Right cardiac atrium (tissue), 5 donors: ENCODE data around the gene MYO5B. TPM values are rescaled to one million over a fixed set of nuclear protein-coding genes. Genes with fewer than 3 reads are reported as not detected.
"Not testable (repeated sequence)": the region's sequence is repeated elsewhere in the genome, so short reads cannot be mapped to it uniquely, and the experiment has no call there.

Experiments
- ATAC-seq, 2 donors: fragments of 200-7000 bp; cut with Tn5 transposase; one replicate each; pipeline versions ENCODE4 v1.8.0 to v1.9.1; 2020; ENCODE audit warnings: moderate library complexity in 2 of 2, mild to moderate bottlenecking in 1 of 2
- DNase-seq, 3 donors: peaks; one replicate each; pipeline ENCODE4 v3.0.0-alpha.2; 2020
- H3K27ac ChIP-seq: one replicate; pipeline ENCODE4 v1.5.1; 2013; ENCODE audit warnings: mild to moderate bottlenecking, low read length, control low read depth, moderate library complexity
- H3K27me3 ChIP-seq: one replicate; pipeline ENCODE4 v1.6.1; 2013; ENCODE audit not compliant: control insufficient read depth, insufficient read depth
- H3K4me1 ChIP-seq: one replicate; pipeline ENCODE4 v1.6.1; 2013; ENCODE audit warnings: low read length; ENCODE audit not compliant: control insufficient read depth, insufficient read depth
- H3K4me3 ChIP-seq: one replicate; pipeline ENCODE4 v1.5.1; 2013; ENCODE audit warnings: low read length, control low read depth
- H3K9me3 ChIP-seq: one replicate; pipeline ENCODE4 v1.6.1; 2013; ENCODE audit warnings: low read length; ENCODE audit not compliant: control insufficient read depth
- WGBS: extraction: QIAGEN DNeasy Blood & Tissue Kit; methylation state at CpG from one replicate; pipeline ENCODE4 v1.1.7; 2013; 5-methylcytosine and 5-hydroxymethylcytosine counted together
- intact Hi-C, 4 donors: fragments of 100-400 bp; cut with DNase I; formaldehyde crosslinking; loops; one replicate each; pipeline versions ENCODE4 v1.11.0 to v1.14.0; 2022 to 2023
- polyA plus RNA-seq: library from polyadenylated mRNA; stranded (reverse); fragments of 200-250 nt; gene quantifications from one replicate; pipeline ENCODE4 v1.2.3, GENCODE V29; 2013
- total RNA-seq, 4 donors: library from RNA; stranded (reverse); fragmentation: NEBNext Ultra II Directional; extraction: Animal tissue kit (Norgen Biotek cat#: 25700); gene quantifications; one replicate each; pipeline ENCODE4 v1.2.1, GENCODE V29; 2021
- donor health status: healthy with polysubstance abuse.
- donor health status: DM: no; HTN: yes; CAD: no.
- donor health status: DM: no; HTN: no; CAD: no.
- donor health status: DM: no; HTN: yes; CAD: no; lungs with severe emphysema.
- donor health status: DM: yes; HTN: yes; CAD: no.

MYO5B gene
- total and polyA plus RNA-seq, 5 donors, result 1.4 to 4.5 (median 3.1) TPM

- Histone ChIP-seq H3K9me3 (no peaks in the 10 kb centered on the region), H3K4me1 (peaks cover 2% of the 10 kb centered on the region), H3K4me3 (no peak overlapping the region), H3K27me3 (no peaks in the 10 kb centered on the region), H3K27ac (no peak overlapping the region)
- no peak for ATAC-seq
- 94% methylated on average over 1 of the region's 1 CpG for WGBS
- DNase-seq, result no peak
- intact Hi-C loops, result loop anchor here in 1 of 4 donors (5.0 kb wide), 1 partner anchor 43 kb away; no protein-coding TSS in a partner anchor
Measured at GRCh38 chr18:49844903-49845302, 350.0 kb downstream of the MYO5B start.

- H3K27me3 ChIP-seq, result no peaks in the 10 kb centered on the region
- no peak overlapping the region for H3K4me3 ChIP-seq
- ATAC-seq (no peak), DNase-seq (no peak)
- WGBS, result 71% methylated on average over 6 of the region's 6 CpGs
- intact Hi-C loops, result no loop called here
- H3K4me1 ChIP-seq, result no peaks in the 10 kb centered on the region
- no peaks in the 10 kb centered on the region for H3K9me3 ChIP-seq
- H3K27ac ChIP-seq, result no peak overlapping the region
Measured at GRCh38 chr18:49843778-49844625, 350.9 kb downstream of the MYO5B start.

DNA sequence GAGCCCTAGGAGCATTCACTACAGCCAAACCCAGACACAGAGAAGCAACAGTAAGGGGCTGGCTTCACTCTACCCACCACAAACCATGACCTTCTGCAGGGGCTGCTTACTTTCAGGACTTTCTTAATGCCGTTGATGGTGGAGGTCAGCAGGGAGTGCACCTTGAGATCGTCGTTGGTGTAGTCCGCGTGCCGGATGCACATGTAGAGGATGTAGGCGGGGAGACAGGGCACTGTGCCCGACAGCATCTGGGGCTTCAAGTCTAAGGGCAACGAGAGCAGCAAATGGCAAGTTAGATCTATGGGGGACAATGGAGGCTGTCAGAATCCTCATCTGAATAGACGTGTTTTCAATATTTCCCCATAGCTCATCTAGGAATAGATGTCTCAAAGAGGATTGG is 351.8 kb downstream of the MYO5B start:
- Histone ChIP-seq H3K9me3 (no peaks in the 10 kb centered on the region), H3K27me3 (no peaks in the 10 kb centered on the region), H3K27ac (no peak overlapping the region), H3K4me1 (no peaks in the 10 kb centered on the region), H3K4me3 (no peak overlapping the region)
- no peak for DNase-seq
- 86% methylated on average over 10 of the region's 10 CpGs for WGBS
- intact Hi-C loops, result no loop called here
- no peak for ATAC-seq

- Histone ChIP-seq H3K27me3 (no peaks in the 10 kb centered on the region), H3K4me1 (no peaks in the 10 kb centered on the region), H3K4me3 (no peak overlapping the region), H3K27ac (no peak overlapping the region), H3K9me3 (no peaks in the 10 kb centered on the region)
- 85% methylated on average over 4 of the region's 4 CpGs for WGBS
- ATAC-seq, result no peak
- intact Hi-C loops, result no loop called here
- DNase-seq, result no peak
Measured at GRCh38 chr18:49842656-49843055, 352.3 kb downstream of the MYO5B start.

DNA sequence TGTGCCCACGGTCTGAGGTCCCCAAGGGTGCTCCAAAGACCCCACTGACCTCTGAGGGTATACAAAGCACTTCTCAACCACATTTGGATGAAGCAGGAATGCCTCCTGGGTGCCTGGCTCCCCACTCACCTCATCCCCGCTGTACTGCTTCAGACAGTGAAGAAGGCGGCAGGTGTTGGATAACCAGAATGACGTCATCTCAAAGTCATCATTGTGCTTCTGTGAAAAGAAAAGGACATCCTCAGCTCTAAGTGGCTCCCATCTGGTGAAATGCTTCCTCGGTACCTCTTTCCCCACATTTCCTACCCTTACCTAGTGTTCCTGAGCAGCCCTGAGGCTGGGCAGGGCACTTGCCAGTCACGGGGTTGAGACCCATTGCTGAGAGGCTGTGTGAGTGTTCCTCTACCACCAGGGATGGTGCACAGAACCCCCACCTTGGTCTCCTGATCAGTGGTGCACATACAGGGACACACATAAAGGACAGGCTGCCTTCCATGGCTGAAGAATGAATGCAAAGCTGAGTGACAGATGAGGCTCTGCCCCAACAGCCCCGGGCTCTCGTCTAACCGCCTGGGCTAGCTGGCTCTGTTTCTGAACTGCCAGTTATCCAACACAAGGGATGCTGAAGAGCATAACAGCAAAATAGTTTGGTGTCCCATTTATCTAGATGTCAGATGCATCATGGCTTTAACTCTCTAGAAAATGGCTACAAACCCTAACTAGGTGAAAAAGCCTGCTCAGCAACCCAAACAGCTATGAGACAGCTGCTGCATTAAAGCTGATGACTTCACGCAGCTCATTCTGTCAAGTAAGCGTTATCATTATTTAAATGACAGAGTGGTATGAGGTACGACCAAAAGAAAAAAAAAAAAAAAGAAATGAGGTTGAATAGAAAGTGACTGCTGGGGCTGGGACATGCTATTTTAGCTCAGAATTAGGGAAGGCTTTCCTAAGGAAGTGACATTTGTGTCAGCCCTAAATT is 353.4 kb downstream of the MYO5B start:
- no peak overlapping the region for H3K4me3 ChIP-seq
- H3K27me3 ChIP-seq, result no peaks in the 10 kb centered on the region
- no peak for DNase-seq
- intact Hi-C loops, result no loop called here
- no peak for ATAC-seq
- no peak overlapping the region for H3K27ac ChIP-seq
- no peaks in the 10 kb centered on the region for H3K4me1 ChIP-seq
- WGBS, result 79% methylated on average over 12 of the region's 12 CpGs
- H3K9me3 ChIP-seq, result no peaks in the 10 kb centered on the region

GRCh38 chr18:49839012-49839411 is 355.9 kb downstream of the MYO5B start:
- ATAC-seq (no peak), DNase-seq (no peak)
- 87% methylated on average over 8 of the region's 8 CpGs for WGBS
- intact Hi-C loops, result no loop called here
- H3K9me3 ChIP-seq, result no peaks in the 10 kb centered on the region
- no peaks in the 10 kb centered on the region for H3K4me1 ChIP-seq
- no peaks in the 10 kb centered on the region for H3K27me3 ChIP-seq
- H3K4me3 ChIP-seq, result no peak overlapping the region
- no peak overlapping the region for H3K27ac ChIP-seq

DNA sequence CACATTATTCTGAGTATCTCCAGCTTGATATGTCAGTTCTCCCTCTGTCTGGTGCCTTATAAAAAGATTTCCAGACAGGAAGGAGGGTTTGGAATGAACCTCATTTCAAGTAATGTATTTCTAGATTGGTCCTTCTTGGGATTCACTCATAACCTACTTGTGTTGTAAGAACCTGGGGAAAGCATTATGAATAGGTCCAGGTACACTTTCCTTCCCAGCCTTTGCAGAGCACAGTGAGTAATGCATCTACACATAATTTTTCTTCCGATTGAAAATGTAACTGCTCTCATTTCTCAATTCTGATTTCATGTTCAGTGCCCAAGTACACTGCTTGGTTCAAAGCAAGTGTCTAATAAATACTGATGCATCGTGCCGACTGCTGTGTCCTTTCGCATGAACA is 356.6 kb downstream of the MYO5B start:
- H3K9me3 ChIP-seq, result no peaks in the 10 kb centered on the region
- WGBS, result 93% methylated on average over 4 of the region's 4 CpGs
- DNase-seq (no peak), ATAC-seq (no peak)
- no peak overlapping the region for H3K27ac ChIP-seq
- no peak overlapping the region for H3K4me3 ChIP-seq
- no peaks in the 10 kb centered on the region for H3K27me3 ChIP-seq
- intact Hi-C loops, result no loop called here
- no peaks in the 10 kb centered on the region for H3K4me1 ChIP-seq

DNA sequence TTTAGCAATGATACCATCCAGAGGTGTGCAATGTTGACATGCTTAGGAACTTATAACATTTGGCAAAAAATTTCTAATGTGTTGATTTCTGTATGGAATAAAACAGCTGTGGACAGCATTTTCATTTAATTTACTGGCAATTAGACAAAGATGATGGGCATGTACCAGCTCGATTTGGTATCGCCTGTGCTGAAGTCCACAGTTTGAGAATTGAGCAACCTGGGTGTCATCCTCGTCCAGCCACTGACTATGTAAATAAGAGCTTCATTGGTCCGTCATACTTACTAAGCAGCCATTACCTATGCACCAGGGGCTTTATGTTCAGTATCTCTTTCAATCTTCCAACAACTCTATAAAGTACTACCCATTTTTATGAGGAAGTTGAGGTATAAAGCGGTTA is 357.1 kb downstream of the MYO5B start:
- WGBS, result 84% methylated on average over 5 of the region's 5 CpGs
- no peaks in the 10 kb centered on the region for H3K4me1 ChIP-seq
- H3K27me3 ChIP-seq, result no peaks in the 10 kb centered on the region
- intact Hi-C loops, result no loop called here
- ATAC-seq, result no peak
- no peak overlapping the region for H3K4me3 ChIP-seq
- no peak overlapping the region for H3K27ac ChIP-seq
- DNase-seq, result no peak
- no peaks in the 10 kb centered on the region for H3K9me3 ChIP-seq

GRCh38 chr18:49837316-49837835 is 357.6 kb downstream of the MYO5B start:
- intact Hi-C loops, H3K4me1 ChIP-seq, H3K27me3 ChIP-seq, H3K4me3 ChIP-seq, ATAC-seq, DNase-seq, H3K27ac ChIP-seq, H3K9me3 ChIP-seq: not testable (repeated sequence)
- 96% methylated on average over 9 of the region's 9 CpGs for WGBS

- DNase-seq (no peak), ATAC-seq (no peak)
- Histone ChIP-seq H3K9me3 (no peaks in the 10 kb centered on the region), H3K4me1 (no peaks in the 10 kb centered on the region), H3K27ac (no peak overlapping the region), H3K27me3 (no peaks in the 10 kb centered on the region), H3K4me3 (no peak overlapping the region)
- WGBS, result 84% methylated on average over 2 of the region's 2 CpGs
- intact Hi-C loops, result no loop called here
Measured at GRCh38 chr18:49835405-49835804, 359.5 kb downstream of the MYO5B start.

- no peak overlapping the region for H3K27ac ChIP-seq
- 85% methylated on average over 3 of the region's 3 CpGs for WGBS
- intact Hi-C loops, result no loop called here
- no peaks in the 10 kb centered on the region for H3K9me3 ChIP-seq
- H3K4me1 ChIP-seq, result no peaks in the 10 kb centered on the region
- no peak overlapping the region for H3K4me3 ChIP-seq
- H3K27me3 ChIP-seq, result no peaks in the 10 kb centered on the region
- ATAC-seq, result no peak
- DNase-seq, result no peak
Measured at GRCh38 chr18:49834258-49834657, 360.7 kb downstream of the MYO5B start.
